Pericardium fibroblast (primary cell): Measurements from ENCODE around the gene TGOLN2. TPM values are rescaled to one million over a fixed set of nuclear protein-coding genes. Genes with fewer than 3 reads are reported as not detected.

Experiments used
- total RNA-seq: library from RNA; depleted of rRNA; stranded (reverse); fragments of >200 nt; gene quantifications from 2 replicates; pipeline ENCODE4 v1.2.3, GENCODE V29; 2015

TGOLN2 gene
- 63.9 and 67.5 TPM in 2 replicates for total RNA-seq

GRCh38 chr2:85327822-85328617, at the start of gene TGOLN2:
TGOLN2 (minus strand) TSS chr2:85327989; CDS start chr2:85327962, 27 bp downstream.

GRCh38 chr2:85354286-85355072, 26.7 kb upstream of the TGOLN2 start, which contains the start of the genes ELMOD3 and RETSAT:
ELMOD3 (plus strand) TSS chr2:85354769; CDS start chr2:85357199, 2,430 bp downstream.
RETSAT (minus strand) TSS chr2:85354528; CDS start chr2:85354507, 21 bp downstream.

Other genes with a start within 250 kb of the TGOLN2 start
- 2.1 and 3.0 TPM in 2 replicates for gene TCF7L1, start 194.6 kb downstream of the TGOLN2 start, total RNA-seq
- gene RETSAT, start 26.5 kb upstream of the TGOLN2 start, total RNA-seq: 26.6 and 35.0 TPM in 2 replicates
- 10.0 and 15.3 TPM in 2 replicates for gene ELMOD3, start 26.8 kb upstream of the TGOLN2 start, total RNA-seq
- 72.2 and 88.8 TPM in 2 replicates for gene CAPG, start 82.4 kb upstream of the TGOLN2 start, total RNA-seq
- not detected in 2 replicates for gene SH2D6, start 90.7 kb upstream of the TGOLN2 start, total RNA-seq
- 95.3 and 95.9 TPM in 2 replicates for gene MAT2A, start 211.2 kb upstream of the TGOLN2 start, total RNA-seq
- 34.6 and 35.4 TPM in 2 replicates for gene GGCX, start 233.5 kb upstream of the TGOLN2 start, total RNA-seq
- 5.8 TPM in 1 of 2 replicates, not detected in the other for gene VAMP8, start 249.6 kb upstream of the TGOLN2 start, total RNA-seq